GM12874 (cell line): ENCODE results near the gene JAZF1.

Source experiments
- TF ChIP-seq, protein P1 (sequence below): IDR thresholded peaks from 2 replicates; pipeline ENCODE4 v1.5.1; 2011; ENCODE audit warnings: low read depth, mild to moderate bottlenecking, control low read depth, low read length, moderate library complexity; ENCODE audit not compliant: insufficient read depth

Gene JAZF1

DNA sequence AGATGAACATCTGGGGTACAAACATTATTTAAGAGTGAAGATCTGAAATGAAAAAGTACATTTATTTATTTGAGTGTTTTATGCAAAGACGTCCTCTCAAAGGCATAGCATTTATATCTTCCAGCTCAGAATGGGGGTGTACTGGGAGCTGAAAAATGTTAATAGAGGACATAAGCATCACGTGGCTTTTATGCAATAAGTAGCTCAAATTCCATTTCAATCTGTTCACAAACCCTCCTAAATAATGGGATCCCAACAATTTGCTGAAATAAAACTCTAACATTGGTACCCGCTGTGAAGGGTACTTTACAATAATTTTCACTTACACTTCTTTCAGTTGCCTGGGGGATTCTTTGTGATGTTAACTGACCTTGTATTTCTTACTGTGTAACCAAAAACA lies 268.7 kb downstream of the JAZF1 start:
- TF ChIP-seq, protein P1, sequence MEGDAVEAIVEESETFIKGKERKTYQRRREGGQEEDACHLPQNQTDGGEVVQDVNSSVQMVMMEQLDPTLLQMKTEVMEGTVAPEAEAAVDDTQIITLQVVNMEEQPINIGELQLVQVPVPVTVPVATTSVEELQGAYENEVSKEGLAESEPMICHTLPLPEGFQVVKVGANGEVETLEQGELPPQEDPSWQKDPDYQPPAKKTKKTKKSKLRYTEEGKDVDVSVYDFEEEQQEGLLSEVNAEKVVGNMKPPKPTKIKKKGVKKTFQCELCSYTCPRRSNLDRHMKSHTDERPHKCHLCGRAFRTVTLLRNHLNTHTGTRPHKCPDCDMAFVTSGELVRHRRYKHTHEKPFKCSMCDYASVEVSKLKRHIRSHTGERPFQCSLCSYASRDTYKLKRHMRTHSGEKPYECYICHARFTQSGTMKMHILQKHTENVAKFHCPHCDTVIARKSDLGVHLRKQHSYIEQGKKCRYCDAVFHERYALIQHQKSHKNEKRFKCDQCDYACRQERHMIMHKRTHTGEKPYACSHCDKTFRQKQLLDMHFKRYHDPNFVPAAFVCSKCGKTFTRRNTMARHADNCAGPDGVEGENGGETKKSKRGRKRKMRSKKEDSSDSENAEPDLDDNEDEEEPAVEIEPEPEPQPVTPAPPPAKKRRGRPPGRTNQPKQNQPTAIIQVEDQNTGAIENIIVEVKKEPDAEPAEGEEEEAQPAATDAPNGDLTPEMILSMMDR, result no peak

DNA sequence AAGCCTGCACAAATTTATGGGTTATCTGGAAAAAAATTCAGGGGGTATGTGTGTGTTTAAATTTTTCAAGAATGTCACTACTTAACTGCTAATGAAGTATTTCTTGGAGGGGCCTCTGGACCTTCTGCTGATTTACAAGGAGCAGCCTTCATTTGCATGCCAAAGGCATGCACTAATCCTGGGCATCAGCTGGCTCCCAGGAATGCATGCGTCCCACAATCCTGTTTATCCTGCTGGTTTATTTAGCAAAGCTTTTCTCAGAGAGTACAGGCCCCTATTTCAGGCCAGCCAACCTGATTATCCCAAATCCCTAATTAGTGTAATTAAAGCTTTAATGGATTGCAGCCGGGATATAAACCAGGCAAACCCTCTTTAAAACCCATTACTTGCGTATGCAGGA lies 270.3 kb downstream of the JAZF1 start:
- TF ChIP-seq, protein P1, result no peak

DNA sequence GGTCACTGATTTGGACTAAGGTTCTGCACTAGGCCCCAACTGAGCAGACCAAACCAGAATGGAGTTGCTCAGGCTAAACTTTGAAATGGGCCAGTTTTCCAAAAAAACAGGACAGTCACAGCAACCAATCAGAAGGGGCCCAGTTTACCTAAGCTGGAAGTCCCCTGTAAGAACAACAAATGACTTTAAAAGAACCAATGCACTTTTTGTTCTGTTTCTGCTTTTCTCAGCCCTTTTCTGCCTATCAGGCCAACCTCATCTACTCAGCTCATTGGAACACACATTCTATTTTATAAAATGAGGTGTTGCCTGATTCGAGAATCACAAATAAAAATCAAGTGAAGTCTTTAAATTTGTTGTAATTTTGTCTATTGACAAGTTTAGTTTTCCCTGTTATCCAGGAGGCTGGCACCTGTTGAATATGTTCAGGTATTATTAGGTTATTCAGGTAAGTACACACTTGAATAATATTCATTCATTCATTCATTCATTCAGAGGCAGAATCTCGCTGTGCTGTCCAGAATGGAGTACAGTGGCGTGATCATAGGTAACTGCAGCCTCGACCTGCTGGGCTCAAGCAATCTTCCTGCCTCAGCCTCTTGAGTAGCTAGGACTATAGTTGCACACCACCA lies 271.9 kb downstream of the JAZF1 start:
- TF ChIP-seq, protein P1, result no peak

DNA sequence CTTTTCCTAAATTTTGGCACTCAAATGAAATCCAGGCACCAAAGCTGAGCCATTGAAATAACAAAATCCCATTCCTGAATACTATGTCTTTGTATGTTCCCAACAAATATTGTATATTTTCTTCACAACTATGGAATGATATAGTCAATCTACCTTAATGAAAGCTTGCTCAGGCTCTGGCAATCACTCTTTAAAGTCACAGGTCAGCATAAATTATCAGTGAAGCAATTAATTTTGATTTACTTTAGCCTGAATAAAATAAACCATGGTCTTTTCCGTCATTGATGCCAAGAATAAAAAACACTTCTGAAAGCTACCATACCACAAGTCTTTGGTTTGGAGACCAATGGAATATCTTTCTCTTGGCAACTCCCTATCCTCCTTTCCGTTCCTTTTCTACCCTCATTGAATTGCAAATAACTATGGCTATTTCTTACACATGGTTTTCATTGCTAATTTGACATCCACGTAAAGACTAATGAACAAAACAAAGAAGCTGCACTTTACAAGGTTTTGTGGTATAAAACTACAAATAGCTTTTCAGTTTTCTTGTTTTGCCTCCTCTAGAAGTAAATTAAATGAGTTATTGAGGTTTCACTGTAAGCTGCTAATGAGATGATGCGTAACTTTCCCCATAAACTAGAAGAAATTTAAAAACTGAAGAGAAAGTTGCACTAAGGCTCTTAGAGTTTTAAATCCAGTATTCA lies 274.1 kb downstream of the JAZF1 start:
- TF ChIP-seq, protein P1, result no peak

DNA sequence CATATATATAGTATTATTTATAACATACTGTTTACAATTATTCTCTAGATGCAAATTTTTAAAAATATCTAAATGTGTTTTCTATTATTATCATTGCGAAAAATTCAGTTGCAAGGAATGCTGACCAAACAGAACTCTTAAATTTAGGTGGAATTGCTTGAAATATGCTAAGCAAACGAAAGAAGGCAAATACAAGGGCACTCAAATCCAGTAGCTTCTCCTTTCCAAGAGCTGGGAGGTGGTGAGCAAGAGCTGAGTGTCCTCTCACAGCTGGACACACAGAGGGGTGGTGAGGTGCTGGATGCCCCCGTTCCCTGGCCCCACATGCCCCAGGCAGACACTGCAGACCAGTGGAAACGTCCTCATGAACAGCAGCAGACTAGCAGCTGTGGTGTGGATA lies 274.6 kb downstream of the JAZF1 start:
- TF ChIP-seq, protein P1, result no peak

DNA sequence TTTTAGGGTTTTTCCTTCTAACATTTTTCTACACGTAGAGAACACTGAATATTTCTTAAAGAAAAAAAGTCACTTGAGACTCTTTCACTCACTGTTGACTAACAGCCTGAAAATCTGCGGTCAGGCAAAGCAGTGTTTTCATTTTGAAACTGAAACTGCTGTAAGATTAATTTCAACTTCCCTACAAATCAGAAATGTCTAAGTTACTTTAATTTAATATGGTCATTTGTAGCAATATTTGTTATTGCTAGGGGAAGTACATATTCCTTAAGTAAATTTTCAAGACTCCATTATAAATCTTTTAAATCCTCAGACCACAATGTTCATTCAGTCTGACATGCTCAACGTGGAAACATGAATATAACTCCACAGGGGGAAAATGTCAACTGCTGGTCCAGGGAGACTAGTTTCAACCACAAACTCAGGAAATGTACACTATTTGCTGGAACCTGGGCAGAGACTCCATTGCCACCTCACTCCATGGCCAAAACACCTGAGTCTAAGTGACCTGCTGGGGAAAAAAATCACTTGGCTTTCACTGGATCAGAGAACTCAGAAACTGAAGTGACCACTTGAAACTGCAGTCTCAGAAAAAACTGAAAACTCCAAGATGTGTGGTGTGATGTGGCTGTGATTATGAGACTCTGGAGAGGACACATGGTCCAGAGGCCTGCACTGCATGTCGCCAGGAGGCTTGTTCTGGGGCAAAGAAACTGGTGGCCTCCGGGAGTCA lies 279.4 kb downstream of the JAZF1 start:
- TF ChIP-seq, protein P1, result no peak

DNA sequence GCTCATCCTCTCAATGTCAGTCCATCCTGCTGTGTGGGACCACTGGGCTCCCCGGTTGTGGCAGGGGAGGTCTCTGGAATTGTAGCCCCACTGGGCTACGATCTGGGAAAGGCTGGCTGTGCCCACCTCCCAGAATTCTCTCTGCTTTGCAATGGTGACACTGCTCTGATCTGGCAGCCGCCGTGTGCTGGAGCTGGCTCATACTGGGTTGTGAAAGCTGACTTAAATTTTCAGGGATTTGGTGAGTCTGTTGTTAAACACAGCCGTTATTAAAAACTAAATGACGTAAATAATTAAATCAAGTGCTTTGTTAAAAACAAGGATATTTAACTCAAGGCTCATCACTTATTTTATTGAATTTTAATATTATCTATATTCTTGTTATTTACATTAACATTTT lies 280.6 kb downstream of the JAZF1 start:
- TF ChIP-seq, protein P1, result no peak
